ENCODE results near the gene SETD1B. TPM values are rescaled to one million over a fixed set of nuclear protein-coding genes. Genes with fewer than 3 reads are reported as not detected.

Gene SETD1B
- total and polyA plus RNA-seq, 2 donors (not counting 1 experiment from before 2014, with no cell fraction given): 1.2 to 3.5 TPM

- no peaks in the 10 kb centered on the region for H3K27me3 ChIP-seq (ENCODE audit: control insufficient read depth, insufficient read depth, low read length)
- no peaks in the 10 kb centered on the region for H3K9me3 ChIP-seq (ENCODE audit: control insufficient read depth, insufficient read depth, low read depth, low read length)
- peak in 1 of 2 donors; percentile 62 for DNase-seq (ENCODE audit: low read depth in 2 of 2)
- no peak overlapping the region for H2AFZ ChIP-seq (ENCODE audit: low read length)
- H3K79me2 ChIP-seq (ENCODE audit: control insufficient read depth, insufficient read depth, low read length): peaks cover 70% of the 10 kb centered on the region
- H3K4me3 ChIP-seq (replicated peaks in 1 of 4; ENCODE audit: control extremely low read depth in 1 of 4, insufficient read depth in 1 of 4, low read depth in 3 of 4, low read length in 4 of 4): peak overlapping the region; percentile 32 to 81 (median 70)
- no peak overlapping the region for H3K27ac ChIP-seq (ENCODE audit: insufficient read depth, low read length)
- H4K20me1 ChIP-seq (ENCODE audit: control insufficient read depth, extremely low read depth, insufficient read depth, low read length): no peaks in the 10 kb centered on the region
- peaks cover 12% of the 10 kb centered on the region for H3K4me1 ChIP-seq (ENCODE audit: control insufficient read depth, extremely low read depth, insufficient read depth, low read length)
- peaks cover 51% of the 10 kb centered on the region for H3K36me3 ChIP-seq (ENCODE audit: control insufficient read depth, insufficient read depth, low read length)
- peak overlapping the region; percentile 96 for H3K4me2 ChIP-seq (ENCODE audit: extremely low read depth, insufficient read depth, low read length)
- TF ChIP-seq EZH2 (IDR thresholded peaks at IDR 0.05; ENCODE audit: low read length, missing control alignments): no peak
- H3K9ac ChIP-seq (ENCODE audit: insufficient read depth, low read length): no peak overlapping the region
Measured at GRCh38 chr12:121812921-121813896, 9.4 kb downstream of the SETD1B start.

DNA sequence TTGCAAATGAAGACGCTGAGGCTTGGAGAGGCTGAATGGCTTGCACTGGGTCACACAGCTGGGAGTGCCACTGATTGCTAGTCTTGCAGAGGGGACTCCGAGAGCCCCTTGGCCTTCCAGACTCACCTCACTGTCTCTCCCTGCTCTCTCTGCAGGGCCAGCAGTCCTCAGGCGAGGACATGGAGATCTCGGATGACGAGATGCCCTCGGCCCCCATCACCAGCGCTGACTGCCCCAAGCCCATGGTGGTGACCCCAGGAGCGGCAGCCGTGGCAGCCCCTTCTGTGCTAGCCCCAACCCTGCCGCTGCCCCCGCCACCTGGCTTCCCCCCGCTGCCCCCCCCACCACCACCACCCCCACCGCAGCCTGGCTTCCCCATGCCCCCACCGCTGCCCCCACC, 10.1 kb downstream of the SETD1B start:
- no peak for TF ChIP-seq EZH2 (IDR thresholded peaks at IDR 0.05; ENCODE audit: low read length, missing control alignments)
- TF ChIP-seq CTCF (conservative IDR thresholded peaks at IDR 0.05 in 1 of 2, IDR thresholded peaks at IDR 0.05 in 1 of 2; ENCODE audit: low read depth in 1 of 2, low read length in 2 of 2): no peak
- DNase-seq (ENCODE audit: low read depth in 2 of 2): no peak
- H3K27ac ChIP-seq (ENCODE audit: insufficient read depth, low read length): no peak overlapping the region
- H3K36me3 ChIP-seq (ENCODE audit: control insufficient read depth, insufficient read depth, low read length): peaks cover 49% of the 10 kb centered on the region
- no peaks in the 10 kb centered on the region for H3K27me3 ChIP-seq (ENCODE audit: control insufficient read depth, insufficient read depth, low read length)
- H3K9ac ChIP-seq (ENCODE audit: insufficient read depth, low read length): no peak overlapping the region
- peaks cover 65% of the 10 kb centered on the region for H3K79me2 ChIP-seq (ENCODE audit: control insufficient read depth, insufficient read depth, low read length)
- H3K4me2 ChIP-seq (ENCODE audit: extremely low read depth, insufficient read depth, low read length): no peak overlapping the region
- no peak overlapping the region for H2AFZ ChIP-seq (ENCODE audit: low read length)
- H3K9me3 ChIP-seq (ENCODE audit: control insufficient read depth, insufficient read depth, low read depth, low read length): no peaks in the 10 kb centered on the region
- H3K4me3 ChIP-seq (replicated peaks in 1 of 4; ENCODE audit: control extremely low read depth in 1 of 4, insufficient read depth in 1 of 4, low read depth in 3 of 4, low read length in 4 of 4): no peak overlapping the region
- peaks cover 12% of the 10 kb centered on the region for H3K4me1 ChIP-seq (ENCODE audit: control insufficient read depth, extremely low read depth, insufficient read depth, low read length)
- no peaks in the 10 kb centered on the region for H4K20me1 ChIP-seq (ENCODE audit: control insufficient read depth, extremely low read depth, insufficient read depth, low read length)

GRCh38 chr12:121814429-121815119, 10.8 kb downstream of the SETD1B start:
- Histone ChIP-seq H3K79me2 (ENCODE audit: control insufficient read depth, insufficient read depth, low read length) (peaks cover 58% of the 10 kb centered on the region), H4K20me1 (ENCODE audit: control insufficient read depth, extremely low read depth, insufficient read depth, low read length) (no peaks in the 10 kb centered on the region), H3K4me3 (replicated peaks in 1 of 4; ENCODE audit: control extremely low read depth in 1 of 4, insufficient read depth in 1 of 4, low read depth in 3 of 4, low read length in 4 of 4) (no peak overlapping the region), H3K36me3 (ENCODE audit: control insufficient read depth, insufficient read depth, low read length) (peaks cover 48% of the 10 kb centered on the region), H3K4me1 (ENCODE audit: control insufficient read depth, extremely low read depth, insufficient read depth, low read length) (peaks cover 12% of the 10 kb centered on the region), H3K9ac (ENCODE audit: insufficient read depth, low read length) (no peak overlapping the region), H3K27ac (ENCODE audit: insufficient read depth, low read length) (no peak overlapping the region), H3K9me3 (ENCODE audit: control insufficient read depth, insufficient read depth, low read depth, low read length) (no peaks in the 10 kb centered on the region), H3K4me2 (ENCODE audit: extremely low read depth, insufficient read depth, low read length) (no peak overlapping the region), H3K27me3 (ENCODE audit: control insufficient read depth, insufficient read depth, low read length) (no peaks in the 10 kb centered on the region), H2AFZ (ENCODE audit: low read length) (no peak overlapping the region)
- TF ChIP-seq EZH2 (IDR thresholded peaks at IDR 0.05; ENCODE audit: low read length, missing control alignments) (no peak), CTCF (conservative IDR thresholded peaks at IDR 0.05 in 1 of 2, IDR thresholded peaks at IDR 0.05 in 1 of 2; ENCODE audit: low read depth in 1 of 2, low read length in 2 of 2) (no peak)
- no peak for DNase-seq (ENCODE audit: low read depth in 2 of 2)

All from fibroblast of lung (primary cell).